Peyer's patch (tissue), 4 donors: ENCODE results near the gene CACNB2. TPM values are rescaled to one million over a fixed set of nuclear protein-coding genes. Genes with fewer than 3 reads are reported as not detected.

ENCODE experiments used
- DNase-seq, 3 donors: peaks; one replicate each; pipeline ENCODE4 v3.0.0-alpha.2; 2017 to 2019
- H3K27ac ChIP-seq, 4 donors: fragments of 200-600 bp; sonication (generic); one replicate each; pipeline ENCODE4 v1.5.1; 2016 to 2019
- H3K27me3 ChIP-seq, 2 donors: fragments of 200-600 bp; sonication (generic); one replicate each; pipeline ENCODE4 v1.5.1; 2019
- H3K36me3 ChIP-seq, 3 donors: fragments of 200-600 bp; sonication (generic); one replicate each; pipeline ENCODE4 v1.5.1; 2016 to 2019
- H3K4me1 ChIP-seq, 4 donors: fragments of 200-600 bp; sonication (generic); one replicate each; pipeline ENCODE4 v1.5.1; 2016 to 2019
- H3K4me3 ChIP-seq, 4 donors: fragments of 200-600 bp; sonication (generic); 1 replicate in 3 of 4; 2 replicates in 1 of 4; pipeline ENCODE4 v1.5.1; 2016 to 2019; ENCODE audit warnings: mild to moderate bottlenecking in 1 of 4
- H3K9me3 ChIP-seq, 4 donors: fragments of 200-600 bp; sonication (generic); one replicate each; pipeline ENCODE4 v1.5.1; 2016 to 2019; ENCODE audit warnings: mild to moderate bottlenecking in 1 of 4
- CTCF ChIP-seq, 6 experiments: fragments of 450-650 bp in 4 of 6; fragments of 200-600 bp in 2 of 6; sonication (generic) in 1 of 6; IDR thresholded peaks; one replicate each; pipeline ENCODE4 v1.5.1; 2017 to 2019; ENCODE audit warnings: antibody characterized with exemption in 6 of 6, mild to moderate bottlenecking in 3 of 6, moderate library complexity in 1 of 6
- POLR2A ChIP-seq, 2 donors: fragments of 450-650 bp; IDR thresholded peaks; one replicate each; pipeline ENCODE4 v1.5.1; 2017; ENCODE audit warnings: antibody characterized with exemption in 2 of 2, mild to moderate bottlenecking in 2 of 2, moderate library complexity in 2 of 2
- total RNA-seq, 4 donors: library from RNA; depleted of rRNA; stranded (reverse); fragments of >200 nt; gene quantifications; one replicate each; pipeline ENCODE4 v1.1.0, GENCODE V29; 2016

CACNB2 gene
- total RNA-seq, 4 donors from 2014 or later: 35.4 to 80.8 (median 48.2) TPM

- DNase-seq: no peak
- TF ChIP-seq CTCF (IDR thresholded peaks at IDR 0.05): no peak
- TF ChIP-seq POLR2A (IDR thresholded peaks at IDR 0.05): no peak
Observed at GRCh38 chr10:18446205-18446604, 306.0 kb downstream of the CACNB2 start.

GRCh38 chr10:18449611-18450026 is 309.4 kb downstream of the CACNB2 start:
- TF ChIP-seq CTCF (IDR thresholded peaks at IDR 0.05) (no peak), POLR2A (IDR thresholded peaks at IDR 0.05) (no peak)

More at GRCh38 chr10:18446205-18446604, 306.0 kb downstream of the CACNB2 start:
- Histone ChIP-seq H3K4me3 (no peak overlapping the region), H3K4me1 (no peaks in the 10 kb centered on the region), H3K27me3 (no peaks in the 10 kb centered on the region), H3K27ac (no peak overlapping the region), H3K36me3 (no peaks in the 10 kb centered on the region), H3K9me3 (no peaks in the 10 kb centered on the region)

GRCh38 chr10:18450298-18450697 is 310.1 kb downstream of the CACNB2 start:
- H3K4me3 ChIP-seq: no peak overlapping the region
- H3K4me1 ChIP-seq: no peaks in the 10 kb centered on the region
- no peaks in the 10 kb centered on the region for H3K36me3 ChIP-seq
- TF ChIP-seq CTCF (IDR thresholded peaks at IDR 0.05) (no peak), POLR2A (IDR thresholded peaks at IDR 0.05) (no peak)
- no peak overlapping the region for H3K27ac ChIP-seq
- no peaks in the 10 kb centered on the region for H3K9me3 ChIP-seq
- no peaks in the 10 kb centered on the region for H3K27me3 ChIP-seq
- no peak for DNase-seq

More at GRCh38 chr10:18449611-18450026, 309.4 kb downstream of the CACNB2 start:
- Histone ChIP-seq H3K36me3 (no peaks in the 10 kb centered on the region), H3K4me1 (no peaks in the 10 kb centered on the region), H3K27ac (no peak overlapping the region), H3K4me3 (no peak overlapping the region), H3K27me3 (no peaks in the 10 kb centered on the region), H3K9me3 (no peaks in the 10 kb centered on the region)
- DNase-seq: no peak

- Histone ChIP-seq H3K9me3 (no peaks in the 10 kb centered on the region), H3K27me3 (no peaks in the 10 kb centered on the region), H3K4me1 (no peaks in the 10 kb centered on the region), H3K36me3 (no peaks in the 10 kb centered on the region), H3K27ac (no peak overlapping the region), H3K4me3 (no peak overlapping the region)
- DNase-seq: no peak
- TF ChIP-seq CTCF (IDR thresholded peaks at IDR 0.05) (no peak), POLR2A (IDR thresholded peaks at IDR 0.05) (no peak)
Observed at GRCh38 chr10:18455086-18455884, 315.1 kb downstream of the CACNB2 start.

GRCh38 chr10:18456984-18457383 is 316.8 kb downstream of the CACNB2 start:
- Histone ChIP-seq H3K4me1 (no peaks in the 10 kb centered on the region), H3K36me3 (no peaks in the 10 kb centered on the region), H3K9me3 (no peaks in the 10 kb centered on the region), H3K27me3 (no peaks in the 10 kb centered on the region), H3K27ac (no peak overlapping the region), H3K4me3 (no peak overlapping the region)
- no peak for TF ChIP-seq CTCF (IDR thresholded peaks at IDR 0.05)
- TF ChIP-seq POLR2A (IDR thresholded peaks at IDR 0.05): no peak
- DNase-seq: no peak
